Measurements from ENCODE around the gene TNFAIP3. TPM values are rescaled to one million over a fixed set of nuclear protein-coding genes. Genes with fewer than 3 reads are reported as not detected.
"Not testable (repeated sequence)": the region's sequence is repeated elsewhere in the genome, so short reads cannot be mapped to it uniquely, and the experiment has no call there.

Gene TNFAIP3
- total RNA-seq, 1 donor from 2014 or later = 45.9 TPM

GRCh38 chr6:137836788-137837187 lies 30.3 kb upstream of the TNFAIP3 start:
- Histone ChIP-seq H3K9me3 (no peaks in the 10 kb centered on the region), H3K36me3 (no peaks in the 10 kb centered on the region), H3K4me1 (no peaks in the 10 kb centered on the region), H3K4me3 (no peak overlapping the region), H3K27me3 (no peaks in the 10 kb centered on the region), H3K27ac (no peak overlapping the region)
- DNase-seq (no peak), ATAC-seq (no peak)
- intact Hi-C loops (cut with DNase I) = no loop called here
- TF ChIP-seq CTCF (IDR thresholded peaks at IDR 0.05) = no peak

GRCh38 chr6:137838090-137838489 lies 29.0 kb upstream of the TNFAIP3 start:
- ATAC-seq; intact Hi-C loops (cut with DNase I): not testable (repeated sequence)

GRCh38 chr6:137838597-137838996 lies 28.5 kb upstream of the TNFAIP3 start:
- H3K36me3 ChIP-seq; H3K27ac ChIP-seq; DNase-seq; H3K4me3 ChIP-seq; H3K9me3 ChIP-seq; ATAC-seq; H3K27me3 ChIP-seq; H3K4me1 ChIP-seq; intact Hi-C loops (cut with DNase I): not testable (repeated sequence)

More at GRCh38 chr6:137838090-137838489, 29.0 kb upstream of the TNFAIP3 start:
- H3K36me3 ChIP-seq, H3K4me1 ChIP-seq, H3K27ac ChIP-seq, H3K9me3 ChIP-seq, H3K4me3 ChIP-seq, DNase-seq, H3K27me3 ChIP-seq: not testable (repeated sequence)

- no peaks in the 10 kb centered on the region for H3K27me3 ChIP-seq
- TF ChIP-seq CTCF (IDR thresholded peaks at IDR 0.05) = no peak
- H3K4me1 ChIP-seq = no peaks in the 10 kb centered on the region
- intact Hi-C loops (cut with DNase I) = no loop called here
- H3K27ac ChIP-seq = no peak overlapping the region
- no peak for DNase-seq
- no peaks in the 10 kb centered on the region for H3K9me3 ChIP-seq
- no peak overlapping the region for H3K4me3 ChIP-seq
- no peak for ATAC-seq
- H3K36me3 ChIP-seq = no peaks in the 10 kb centered on the region
Measured at GRCh38 chr6:137839076-137839475, 28.0 kb upstream of the TNFAIP3 start.

GRCh38 chr6:137840252-137840651 lies 26.8 kb upstream of the TNFAIP3 start:
- ATAC-seq (no peak), DNase-seq (no peak)
- Histone ChIP-seq H3K9me3 (no peaks in the 10 kb centered on the region), H3K4me1 (no peaks in the 10 kb centered on the region), H3K27ac (no peak overlapping the region), H3K4me3 (no peak overlapping the region), H3K36me3 (no peaks in the 10 kb centered on the region), H3K27me3 (no peaks in the 10 kb centered on the region)
- intact Hi-C loops (cut with DNase I) = no loop called here
- no peak for TF ChIP-seq CTCF (IDR thresholded peaks at IDR 0.05)

GRCh38 chr6:137843211-137843610 lies 23.8 kb upstream of the TNFAIP3 start:
- Histone ChIP-seq H3K4me1 (peaks cover 1% of the 10 kb centered on the region), H3K27me3 (no peaks in the 10 kb centered on the region), H3K36me3 (no peaks in the 10 kb centered on the region), H3K27ac (no peak overlapping the region), H3K4me3 (no peak overlapping the region), H3K9me3 (no peaks in the 10 kb centered on the region)
- intact Hi-C loops (cut with DNase I) = no loop called here
- TF ChIP-seq CTCF (IDR thresholded peaks at IDR 0.05) = no peak
- ATAC-seq (peak; percentile 16), DNase-seq (no peak)

- intact Hi-C loops (cut with DNase I); DNase-seq; H3K9me3 ChIP-seq; H3K27me3 ChIP-seq; H3K4me3 ChIP-seq; H3K27ac ChIP-seq; H3K36me3 ChIP-seq; ATAC-seq; H3K4me1 ChIP-seq: not testable (repeated sequence)
Measured at GRCh38 chr6:137844327-137844726, 22.7 kb upstream of the TNFAIP3 start.

- H3K27ac ChIP-seq = not testable (repeated sequence)
Measured at GRCh38 chr6:137844773-137845172, 22.3 kb upstream of the TNFAIP3 start.

More at GRCh38 chr6:137844773-137845172, 22.3 kb upstream of the TNFAIP3 start:
- H3K9me3 ChIP-seq; H3K27me3 ChIP-seq; intact Hi-C loops (cut with DNase I); H3K36me3 ChIP-seq; H3K4me1 ChIP-seq; DNase-seq; H3K4me3 ChIP-seq; ATAC-seq: not testable (repeated sequence)

Data from upper lobe of right lung (tissue), 1 donor.